Measurements from ENCODE around the gene MICA.
"Not testable (repeated sequence)": the region's sequence is repeated elsewhere in the genome, so short reads cannot be mapped to it uniquely, and the experiment has no call there.

MICA gene

GRCh38 chr6:31414771-31415265 lies 11.4 kb downstream of the MICA start:
- DNase-seq, result no peak

- DNase-seq, result no peak
Observed at GRCh38 chr6:31416394-31417014, 13.1 kb downstream of the MICA start.

GRCh38 chr6:31418251-31418650 lies 14.9 kb downstream of the MICA start:
- DNase-seq, result no peak

DNA sequence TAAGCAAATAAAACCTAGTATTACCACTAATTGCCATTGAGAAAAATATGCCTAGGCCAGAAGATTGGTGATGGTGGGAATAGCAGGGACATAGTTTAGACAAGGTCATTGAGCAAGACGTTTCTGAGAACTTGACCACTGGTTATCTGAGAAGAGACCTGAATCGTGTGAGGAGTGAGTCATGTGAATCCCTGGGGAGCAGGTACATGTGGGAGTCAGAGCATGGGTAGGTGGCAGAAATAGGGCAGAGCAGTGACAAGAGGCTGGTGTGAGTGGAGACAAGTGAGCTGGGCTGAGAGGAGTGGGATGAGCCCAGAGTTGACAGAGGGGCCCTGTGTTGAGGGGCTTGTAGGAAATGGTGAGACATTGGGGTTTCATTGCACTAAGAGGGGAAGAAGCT lies 16.4 kb downstream of the MICA start:
- DNase-seq, result no peak

GRCh38 chr6:31420546-31420945 lies 17.2 kb downstream of the MICA start:
- DNase-seq, result no peak

GRCh38 chr6:31422587-31422986 lies 19.2 kb downstream of the MICA start:
- DNase-seq, result no peak

DNA sequence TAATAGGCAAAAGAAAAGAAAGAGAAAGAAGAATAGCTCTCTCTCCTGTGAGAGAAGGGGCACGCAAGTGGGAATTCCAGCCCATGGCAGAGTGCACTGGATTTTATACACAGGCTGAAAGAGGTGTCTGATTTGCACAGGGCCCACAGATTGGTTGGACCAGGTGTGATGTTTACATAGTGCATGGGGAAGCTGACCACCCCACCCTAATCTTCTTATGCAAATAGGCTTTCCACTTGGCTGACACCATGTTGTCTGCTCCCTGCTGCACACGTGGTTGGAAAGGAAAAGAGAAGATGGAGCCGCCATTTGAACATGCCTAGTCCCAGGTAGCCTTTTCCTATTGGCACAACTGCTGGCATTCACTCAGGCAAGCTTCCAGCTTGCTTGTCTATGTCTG lies 20.2 kb downstream of the MICA start:
- no peak for DNase-seq

DNA sequence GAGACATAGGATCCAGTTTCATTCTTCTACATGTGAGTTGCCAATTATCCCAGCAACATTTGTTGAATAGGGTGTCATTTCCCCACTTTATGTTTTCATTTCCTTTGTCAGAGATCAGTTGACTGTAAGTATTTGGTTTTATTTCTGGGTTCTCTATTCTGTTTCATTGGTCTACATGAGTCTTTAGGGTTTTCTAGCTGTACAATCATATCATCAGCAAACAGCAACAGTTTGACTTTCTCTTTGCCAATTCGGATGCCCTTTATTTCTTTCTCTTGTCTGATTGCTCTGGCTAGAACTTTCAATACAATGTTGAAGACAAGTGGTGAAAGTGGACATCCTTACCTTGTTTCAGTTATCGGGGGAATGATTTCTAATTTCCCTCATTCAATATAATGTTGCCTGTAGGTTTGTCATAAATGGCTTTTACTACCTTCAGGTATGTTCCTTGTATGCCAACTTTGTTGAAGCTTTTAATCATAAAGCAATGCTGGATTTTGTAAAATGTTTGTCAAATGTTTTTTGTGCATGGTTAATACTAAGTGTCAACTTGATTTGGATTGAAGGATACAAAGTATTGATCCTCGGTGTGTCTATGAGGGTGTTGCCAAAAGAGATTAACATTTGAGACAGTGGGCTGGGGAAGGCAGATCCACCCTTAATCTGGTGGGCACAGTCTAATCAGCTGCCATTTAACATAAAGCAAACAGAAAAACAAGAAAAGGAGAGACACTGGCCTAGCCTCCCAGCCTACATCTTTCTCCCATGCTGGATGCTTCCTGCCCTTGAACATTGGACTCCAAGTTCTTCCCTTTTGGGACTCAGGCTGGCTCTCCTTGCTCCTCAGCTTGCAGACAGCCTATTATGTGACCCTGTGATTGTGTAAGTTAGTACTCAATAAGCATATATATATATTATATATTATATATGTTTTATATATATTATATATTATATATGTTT lies 23.3 kb downstream of the MICA start:
- DNase-seq, result no peak

DNA sequence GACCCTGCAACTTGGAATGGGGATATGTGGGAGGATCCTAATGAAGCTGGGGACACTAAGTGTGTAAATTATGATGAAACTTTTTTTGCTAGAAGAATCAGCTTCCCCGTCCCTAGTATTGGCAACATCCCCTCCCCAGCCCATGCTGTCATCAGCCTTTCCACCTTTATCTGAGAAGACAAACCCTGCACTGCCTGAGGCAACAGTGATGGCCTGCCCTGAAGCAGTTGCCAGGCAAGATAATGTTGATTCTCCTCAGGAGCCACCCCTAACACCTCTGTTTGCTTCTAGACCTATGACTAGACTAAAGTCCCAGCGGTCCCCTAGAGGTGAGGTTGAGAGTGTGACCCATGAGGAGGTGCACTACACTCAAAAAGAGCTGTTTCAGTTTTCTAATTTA lies 27.1 kb downstream of the MICA start:
- no peak for DNase-seq

DNA sequence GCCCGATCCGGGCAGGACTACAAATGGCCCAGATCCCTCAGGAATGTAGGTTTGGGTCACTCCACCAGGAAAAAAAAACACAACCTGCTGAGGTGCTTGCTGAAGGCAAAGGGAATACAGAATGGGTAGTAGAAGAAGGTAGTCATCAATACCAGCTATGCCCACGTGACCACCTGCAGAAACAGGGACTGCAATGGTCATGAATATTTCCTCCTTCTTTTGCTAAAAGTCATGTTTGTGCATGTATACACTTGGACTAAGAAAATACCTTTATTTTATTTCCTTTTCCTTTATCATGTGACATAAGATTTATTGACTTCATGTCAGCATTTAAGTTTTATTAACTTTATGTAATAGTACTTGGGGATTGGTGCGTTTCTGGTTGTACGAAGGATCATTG lies 31.7 kb downstream of the MICA start:
- not testable (repeated sequence) for DNase-seq

GRCh38 chr6:31438222-31438621 lies 34.8 kb downstream of the MICA start:
- no peak for DNase-seq

DNA sequence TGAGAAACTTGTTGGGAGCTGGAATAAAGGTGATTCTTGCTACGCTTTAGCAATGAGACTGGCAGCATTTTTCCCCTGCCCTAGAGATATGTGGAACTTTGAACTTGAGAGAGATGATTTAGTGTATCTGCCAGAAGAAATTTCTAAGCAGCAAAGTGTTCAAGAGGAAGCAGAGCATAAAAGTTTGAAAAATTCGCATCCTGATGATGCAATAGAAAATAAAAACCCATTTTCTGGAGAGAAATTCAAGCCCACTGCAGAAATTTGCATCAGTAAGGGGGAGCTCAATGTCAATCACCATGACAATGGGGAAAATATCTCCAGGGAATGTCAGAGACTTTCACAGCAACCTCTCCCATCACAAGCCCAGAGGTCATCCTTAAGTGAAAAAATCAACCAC lies 35.3 kb downstream of the MICA start:
- no peak for DNase-seq

GRCh38 chr6:31441365-31442267 lies 38.2 kb downstream of the MICA start:
- peak; percentile 81 for DNase-seq

- no peak for DNase-seq
Observed at GRCh38 chr6:31446481-31446880, 43.1 kb downstream of the MICA start.

GRCh38 chr6:31446999-31447789 lies 43.8 kb downstream of the MICA start:
- not testable (repeated sequence) for DNase-seq

- no peak for DNase-seq
Observed at GRCh38 chr6:31450751-31451150, 47.4 kb downstream of the MICA start.

GRCh38 chr6:31452859-31453258 lies 49.5 kb downstream of the MICA start:
- no peak for DNase-seq

DNA sequence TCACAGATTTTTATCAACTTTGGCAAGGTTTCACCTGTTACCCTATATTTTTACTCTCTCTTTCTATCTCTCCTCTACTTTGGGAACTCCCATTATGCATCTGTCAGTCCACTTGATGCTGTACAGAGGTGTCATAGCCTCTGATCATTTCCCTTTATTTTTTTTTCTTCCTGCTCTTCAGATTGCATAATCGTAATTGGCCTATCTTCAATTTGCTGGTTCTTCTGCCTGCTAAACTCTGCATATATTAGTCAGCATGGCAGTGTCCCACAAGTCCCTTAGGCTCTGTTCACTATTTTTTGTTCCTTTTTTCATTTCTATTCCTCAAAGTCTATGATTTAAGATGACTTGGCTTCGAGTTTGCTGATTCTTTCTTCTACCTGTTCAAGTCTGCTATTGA lies 49.9 kb downstream of the MICA start:
- no peak for DNase-seq

DNA sequence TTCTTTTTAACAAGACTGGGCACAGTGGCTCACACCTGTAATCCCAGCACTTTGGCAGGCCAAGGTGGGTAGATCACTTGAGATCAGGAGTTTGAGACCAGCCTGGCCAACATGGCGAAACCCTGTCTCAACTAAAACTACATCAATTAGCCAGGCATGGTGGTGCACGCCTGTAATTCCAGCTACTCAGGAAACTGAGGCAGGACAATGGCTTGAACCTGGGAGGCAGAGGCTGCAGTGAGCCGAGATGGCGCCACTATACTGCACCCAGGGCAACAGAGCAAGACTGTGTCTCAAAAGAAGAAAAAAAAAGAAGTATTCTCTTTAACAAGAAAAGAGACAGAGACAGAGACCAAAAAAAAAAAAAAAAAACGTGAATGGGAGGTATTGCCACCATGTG lies 56.5 kb downstream of the MICA start:
- not testable (repeated sequence) for DNase-seq

GRCh38 chr6:31460361-31461025 lies 57.1 kb downstream of the MICA start:
- no peak for DNase-seq

Data from CD4-positive, alpha-beta T cell treated with Interleukin-1 beta for 1 hour (primary cell).